ENCODE results near the gene HCFC1. TPM values are rescaled to one million over a fixed set of nuclear protein-coding genes. Genes with fewer than 3 reads are reported as not detected.

Gene HCFC1
- total and polyA plus RNA-seq, 2 of the 8 experiments (the other 6 are each of a cell fraction or from before 2014, with no cell fraction given), result 24.9 to 117 TPM

GRCh38 chrX:153910446-153910845, 61.2 kb downstream of the HCFC1 start (continued):
- TF ChIP-seq CHD7 (IDR thresholded peaks at IDR 0.05; ENCODE audit: insufficient replicate concordance, low read length) (no peak), CHD1 (IDR thresholded peaks at IDR 0.05; ENCODE audit: low read depth, low read length) (no peak), PHF8 (conservative IDR thresholded peaks at IDR 0.05; ENCODE audit: low read depth, low read length) (no peak), TEAD4 (IDR thresholded peaks at IDR 0.05; ENCODE audit: low read depth, low read length) (no peak)
